K562 (cell line): ENCODE data around the gene TXNIP. TPM values are rescaled to one million over a fixed set of nuclear protein-coding genes. Genes with fewer than 3 reads are reported as not detected.

ENCODE experiments used
- ATAC-seq: fragments of 200-7000 bp; cut with Tn5 transposase; 3 replicates; pipeline ENCODE4 v1.9.1; 2020; ENCODE audit warnings: moderate library complexity
- BruUV-seq: library from RNA; stranded (reverse); fragments of 400-500 nt; replicated peaks from 2 replicates; lab custom pipeline; 2021; lab: Mats Ljungman, UMichigan
- CTCF ChIA-PET: fragments of 300-600 bp; formaldehyde crosslinking; extraction: SDS; loops from one replicate; lab custom pipeline; 2021; ENCODE audit warnings: low intra/inter-chr PET ratio; lab: Yijun Ruan, JAX
- POLR2A ChIA-PET: fragments of 300-600, 350-650 bp; sonication (Branson Sonifier 250); formaldehyde crosslinking; extraction: SDS; loops from one replicate; lab custom pipeline; 2021; ENCODE audit warnings: antibody characterized with exemption, inconsistent platforms; lab: Yijun Ruan, JAX
- DNase-seq, 4 experiments: peaks; one replicate each; pipeline versions ENCODE4 v3.0.0 to v3.0.0-alpha.2; 2011 to 2018; ENCODE audit warnings: low spot score in 3 of 4, mixed read lengths in 3 of 4; ENCODE audit errors: extremely low read depth in 1 of 4
- FAIRE-seq: peaks from 2 replicates; lab custom pipeline; 2011; peaks lifted over from hg19 to GRCh38; lab: Jason Lieb, UNC
- H2AFZ ChIP-seq: 2 replicates; pipeline ENCODE4 v1.6.0; 2011; ENCODE audit warnings: low read depth, low read length, control low read depth, inconsistent platforms
- H3K27ac ChIP-seq: fragments of 200-600 bp; 3 replicates; pipeline ENCODE4 v1.8.0; 2011; ENCODE audit warnings: low read depth, mild to moderate bottlenecking, control low read depth, inconsistent platforms, low read length, moderate library complexity, mixed read lengths; ENCODE audit errors: extremely low read depth
- H3K27me3 ChIP-seq, 2 experiments: fragments of 300-600 bp in 1 of 2; 2 replicates in 1 of 2; 3 replicates in 1 of 2; pipeline versions ENCODE4 v1.6.0 to v1.8.0; 2011; ENCODE audit warnings: inconsistent platforms in 2 of 2, low read length in 2 of 2, mild to moderate bottlenecking in 1 of 2, mixed read lengths in 1 of 2, moderate library complexity in 1 of 2; ENCODE audit not compliant: control insufficient read depth in 2 of 2, insufficient read depth in 2 of 2
- H3K36me3 ChIP-seq: fragments of 300-600 bp; 3 replicates; pipeline ENCODE4 v1.8.0; 2011; ENCODE audit warnings: mild to moderate bottlenecking, low read length, inconsistent platforms; ENCODE audit not compliant: control insufficient read depth, insufficient read depth
- H3K4me1 ChIP-seq, 2 experiments: fragments of 200-600 bp in 1 of 2; replicated peaks in 1 of 2; 2 replicates in 1 of 2; 3 replicates in 1 of 2; pipeline versions ENCODE4 v1.5.1 to v1.8.0; 2011; ENCODE audit warnings: inconsistent platforms in 2 of 2, low read length in 2 of 2, mild to moderate bottlenecking in 1 of 2, mixed read lengths in 1 of 2, moderate library complexity in 1 of 2; ENCODE audit not compliant: control insufficient read depth in 2 of 2, insufficient read depth in 2 of 2
- H3K4me2 ChIP-seq: 2 replicates; pipeline ENCODE4 v1.6.1; 2011; ENCODE audit warnings: low read length, control low read depth, inconsistent platforms, mixed read lengths; ENCODE audit not compliant: insufficient read depth
- H3K4me3 ChIP-seq: fragments of 200-600 bp; sonication (generic), shearing (Covaris generic); 2 replicates; pipeline ENCODE4 v1.5.1; 2016; ENCODE audit warnings: control low read depth, inconsistent platforms
- H3K79me2 ChIP-seq: fragments of 200-600 bp; 3 replicates; pipeline ENCODE4 v1.8.0; 2011; ENCODE audit warnings: low read length, inconsistent platforms; ENCODE audit not compliant: control insufficient read depth, insufficient read depth
- H3K9ac ChIP-seq, 2 experiments: 2 replicates each; pipeline versions ENCODE4 v1.6.0 to v1.6.1; 2011; ENCODE audit warnings: low read depth in 2 of 2, low read length in 2 of 2, control low read depth in 1 of 2, inconsistent platforms in 1 of 2, mild to moderate bottlenecking in 1 of 2, mixed read lengths in 1 of 2; ENCODE audit not compliant: insufficient read depth in 1 of 2
- H3K9me1 ChIP-seq: one replicate; pipeline ENCODE4 v1.6.0; 2011; ENCODE audit warnings: inconsistent platforms, mild to moderate bottlenecking, low read length, moderate library complexity; ENCODE audit not compliant: control insufficient read depth, insufficient read depth
- H3K9me3 ChIP-seq: replicated peaks from 2 replicates; pipeline ENCODE4 v1.5.1; 2011; ENCODE audit warnings: low read depth, low read length, inconsistent platforms; ENCODE audit not compliant: control insufficient read depth, insufficient read depth
- H4K20me1 ChIP-seq: replicated peaks from 2 replicates; pipeline ENCODE4 v1.6.1; 2011; ENCODE audit warnings: low read length, inconsistent platforms, mixed read lengths; ENCODE audit not compliant: control insufficient read depth, insufficient read depth
- ADNP ChIP-seq: fragments of 200-800 bp; sonication (Bioruptor generic); IDR thresholded peaks from 2 replicates; pipeline ENCODE4 v1.6.1; 2016; ENCODE audit warnings: missing genetic modification characterization, missing compliant biosample characterization
- C11orf30 ChIP-seq: fragments of 450-650 bp; IDR thresholded peaks from 2 replicates; pipeline ENCODE4 v1.6.1; 2016; ENCODE audit warnings: low read depth, mild to moderate bottlenecking
- FIP1L1 ChIP-seq: fragments of 200-400 bp; formaldehyde crosslinking; IDR thresholded peaks from 2 replicates; pipeline ENCODE4 v1.6.1; 2018; ENCODE audit warnings: mild to moderate bottlenecking, low read depth, low read length; ENCODE audit not compliant: poor library complexity, severe bottlenecking
- FOXJ3 ChIP-seq: sonication (generic); formaldehyde crosslinking; IDR thresholded peaks from 2 replicates; pipeline ENCODE4 v1.4.0; 2020; ENCODE audit warnings: mild to moderate bottlenecking, missing genetic modification reagents
- GATAD2B ChIP-seq: fragments of 450-650 bp; IDR thresholded peaks from 2 replicates; pipeline ENCODE4 v1.6.1; 2017; ENCODE audit warnings: mild to moderate bottlenecking, borderline replicate concordance
- HINFP ChIP-seq: fragments of 450-650 bp; conservative IDR thresholded peaks from 2 replicates; pipeline ENCODE4 v1.6.1; 2016; ENCODE audit warnings: missing genetic modification characterization, low read depth, mild to moderate bottlenecking, control low read depth, missing compliant biosample characterization
- MAFG ChIP-seq: fragments of 450-650 bp; conservative IDR thresholded peaks from 2 replicates; pipeline ENCODE4 v1.6.1; 2016; ENCODE audit warnings: missing genetic modification characterization, missing compliant biosample characterization
- MAFK ChIP-seq: IDR thresholded peaks from 2 replicates; pipeline ENCODE4 v1.6.1; 2011; ENCODE audit warnings: low read length, improper control_type of control experiment
- NFE2 ChIP-seq: IDR thresholded peaks from 2 replicates; pipeline ENCODE4 v1.6.1; 2014; ENCODE audit warnings: antibody characterized with exemption, low read depth
- PCBP2 ChIP-seq: fragments of 200-400 bp; formaldehyde crosslinking; IDR thresholded peaks from 2 replicates; pipeline ENCODE4 v1.6.1; 2018; ENCODE audit warnings: low read length, low read depth, mild to moderate bottlenecking, moderate library complexity; ENCODE audit not compliant: poor library complexity, severe bottlenecking
- PKNOX1 ChIP-seq: fragments of 450-650 bp; IDR thresholded peaks from 2 replicates; pipeline ENCODE4 v1.6.1; 2016
- RHOXF2B ChIP-seq: fragments of 250-450 bp; sonication (Bioruptor Pico); conservative IDR thresholded peaks from 2 replicates; pipeline ENCODE4 v1.5.1; 2021
- SRSF3 ChIP-seq: fragments of 200-400 bp; formaldehyde crosslinking; IDR thresholded peaks from 2 replicates; pipeline ENCODE4 v1.6.1; 2016; ENCODE audit warnings: mild to moderate bottlenecking, low read length, moderate library complexity; ENCODE audit not compliant: insufficient read depth
- SRSF7 ChIP-seq: fragments of 200-400 bp; formaldehyde crosslinking; optimal IDR thresholded peaks from 2 replicates; pipeline ENCODE3; 2017; ENCODE audit warnings: mild to moderate bottlenecking, low read depth, low read length
- STAT5A ChIP-seq: IDR thresholded peaks from 2 replicates; pipeline ENCODE4 v1.6.1; 2012; ENCODE audit warnings: low read length, inconsistent platforms, borderline replicate concordance
- ZNF253 ChIP-seq: fragments of 250-450 bp; sonication (Bioruptor Pico); conservative IDR thresholded peaks from 2 replicates; pipeline ENCODE4 v1.6.1; 2021; ENCODE audit warnings: mild to moderate bottlenecking
- ZNF512 ChIP-seq: IDR thresholded peaks from 2 replicates; pipeline ENCODE4 v1.6.1; 2016; ENCODE audit warnings: missing genetic modification characterization, missing compliant biosample characterization
- WGBS: fragments of 100-300 bp; shearing (Covaris generic); methylation state at CpG from one replicate; pipeline ENCODE4 v1.1.6; 2016; ENCODE audit warnings: low coverage, mixed read lengths; ENCODE audit not compliant: insufficient coverage; ENCODE audit errors: missing lambda C conversion rate; 5-methylcytosine and 5-hydroxymethylcytosine counted together
- in situ Hi-C: fragments of 300-500 bp; cut with MboI; formaldehyde crosslinking; loops from 4 replicates; pipeline ENCODE4 v1.15.0; 2018; ENCODE audit warnings: inconsistent platforms, mixed read lengths
- intact Hi-C: fragments of 100-400 bp; cut with micrococcal nuclease; formaldehyde crosslinking; loops from 2 replicates; pipeline ENCODE4 v1.14.2; 2022
- polyA plus RNA-seq, 8 experiments: library from polyadenylated mRNA; depleted of rRNA in 4 of 8; stranded (reverse) in 5 of 8; unstranded in 3 of 8; fragments of >200 nt; fragmentation: Nextera tagmentation in 2 of 8; fragmentation: Illumina TruSeq in 1 of 8; extraction: Ambion mirVana in 2 of 8; extraction: Trizol in 1 of 8; gene quantifications; 2 replicates each; pipeline versions ENCODE4 v1.2.1 to v1.2.3, GENCODE V29; 2011 to 2014; ENCODE audit warnings: inconsistent platforms in 1 of 8, missing spikeins in 1 of 8
- total RNA-seq, 7 experiments: library from RNA; depleted of rRNA in 6 of 7; stranded (reverse); fragments of >200 nt in 6 of 7; fragmentation: Illumina TruSeq in 2 of 7; extraction: Trizol in 2 of 7; gene quantifications; 2 replicates each; pipeline versions ENCODE4 v1.2.1 to v1.2.3, GENCODE V29; 2011 to 2021; ENCODE audit warnings: low replicate concordance in 1 of 7

The TXNIP gene
- total and polyA plus RNA-seq, 9 of the 15 experiments (the other 6 are each of a cell fraction or from before 2014, with no cell fraction given), result 120 to 499 (median 257) TPM

- no TSS peak for BruUV-seq
- peaks cover 15 to 35% of the 10 kb centered on the region in 2 experiments for H3K4me1 ChIP-seq
- no peaks in the 10 kb centered on the region for H3K9me3 ChIP-seq
- peak overlapping the region; percentile 51; the same call in 1 of the 2 replicates for H3K4me2 ChIP-seq
- intact Hi-C loops, result no loop called here
- ChIA-PET POLR2A (interaction anchor here (0.8 to 2.9 kb wide), 10 partner anchors 10 to 39 kb away, joined by 3 to 12 read pairs (median 6); partner anchors contain the start of gene TXNIP), CTCF (no interaction called here)
- H2AFZ ChIP-seq, result 0 out of 2 replicates have a peak overlapping the region, but pooled peaks have one; percentile 30
- no peak overlapping the region for H3K27ac ChIP-seq
- H3K79me2 ChIP-seq, result no peaks in the 10 kb centered on the region
- 4% methylated on average over 7 of the region's 7 CpGs for WGBS
- no peak overlapping the region for H3K4me3 ChIP-seq
- H3K9me1 ChIP-seq, result no peaks in the 10 kb centered on the region
- H3K9ac ChIP-seq, result peak overlapping the region in 1 of 2 experiments; percentile 15; a peak in 2 of 4 replicates
- DNase-seq (peak; percentile 35 to 64 (median 44)), ATAC-seq (peak; percentile 6; the same call in 2 of the 3 replicates), FAIRE-seq (no peak)
- no peaks in the 10 kb centered on the region for H3K27me3 ChIP-seq
- H4K20me1 ChIP-seq, result no peaks in the 10 kb centered on the region
- in situ Hi-C loops, result no loop called here
- H3K36me3 ChIP-seq, result no peaks in the 10 kb centered on the region
- TF ChIP-seq PKNOX1 (no peak), MAFK (peak; percentile 30; the same call in 1 of the 2 replicates), MAFG (tag) (peak; percentile 29; the same call in 1 of the 2 replicates), ZNF253 (CRISPR knock-in tag) (no peak), C11orf30 (0 out of 2 replicates have a peak, but pooled peaks have one; percentile 43), FOXJ3 (CRISPR knock-in tag) (no peak), ADNP (tag) (no peak), STAT5A (no peak), GATAD2B (peak; percentile 76; the same call in 1 of the 2 replicates), PCBP2 (peak; percentile 3), SRSF7 (no peak), NFE2 (peak; percentile 66), RHOXF2B (no peak), FIP1L1 (no peak), HINFP (tag) (0 out of 2 replicates have a peak, but pooled peaks have one; percentile 44), ZNF512 (tag) (peak; percentile 89), SRSF3 (no peak)
Observed at GRCh38 chr1:146022403-146023127, 26.2 kb upstream of the TXNIP start.
